GM12878 (cell line): Measurements from ENCODE around the gene GDAP2. TPM values are rescaled to one million over a fixed set of nuclear protein-coding genes. Genes with fewer than 3 reads are reported as not detected.

Experiments
- CREB1 ChIP-seq: IDR thresholded peaks from 2 replicates; pipeline ENCODE4 v1.6.1; 2012; ENCODE audit warnings: low read depth, mild to moderate bottlenecking, inconsistent platforms
- EP300 ChIP-seq, 2 experiments: fragments of 150-350 bp in 1 of 2; IDR thresholded peaks; 2 replicates each; pipeline ENCODE4 v1.6.1; 2011 to 2012; ENCODE audit warnings: low read depth in 2 of 2, low read length in 2 of 2, borderline replicate concordance in 1 of 2, improper control_type of control experiment in 1 of 2, inconsistent platforms in 1 of 2; ENCODE audit not compliant: control insufficient read depth in 1 of 2
- NFXL1 ChIP-seq: fragments of 450-650 bp; IDR thresholded peaks from 2 replicates; pipeline ENCODE4 v1.6.1; 2017; ENCODE audit warnings: antibody characterized with exemption, mild to moderate bottlenecking, borderline replicate concordance
- PML ChIP-seq: IDR thresholded peaks from 2 replicates; pipeline ENCODE4 v1.6.1; 2012; ENCODE audit warnings: low read length, inconsistent platforms
- TBL1XR1 ChIP-seq: IDR thresholded peaks from 2 replicates; pipeline ENCODE4 v1.6.1; 2012; ENCODE audit warnings: low read depth, low read length, improper control_type of control experiment
- polyA plus RNA-seq, 11 experiments: library from polyadenylated mRNA; depleted of rRNA in 4 of 11; unstranded in 6 of 11; stranded (reverse) in 5 of 11; fragments of >200 nt; fragmentation: Nextera tagmentation in 4 of 11; fragmentation: Illumina TruSeq in 1 of 11; extraction: Ambion mirVana in 4 of 11; extraction: Trizol in 1 of 11; gene quantifications; 1 replicate in 1 of 11; 2 replicates in 10 of 11; pipeline versions ENCODE4 v1.2.1 to v1.2.3, GENCODE V29; 2011 to 2016; ENCODE audit warnings: inconsistent platforms in 2 of 11, missing spikeins in 2 of 11, low read depth in 1 of 11
- total RNA-seq, 4 experiments: library from RNA; depleted of rRNA in 3 of 4; stranded (reverse); fragments of >200 nt in 3 of 4; fragmentation: Illumina TruSeq in 1 of 4; extraction: Trizol in 1 of 4; gene quantifications; 2 replicates each; pipeline versions ENCODE4 v1.2.1 to v1.2.3, GENCODE V29; 2013 to 2021
- TF ChIP-seq, protein P1 (sequence below): fragments of 150-350 bp; IDR thresholded peaks from 2 replicates; pipeline ENCODE4 v1.6.1; 2014; ENCODE audit warnings: mild to moderate bottlenecking, low read depth, low read length
- TF ChIP-seq, protein P2 (sequence below): fragments of 450-650 bp; IDR thresholded peaks from 2 replicates; pipeline ENCODE4 v1.6.1; 2016; ENCODE audit warnings: mild to moderate bottlenecking
- TF ChIP-seq, protein P3 (sequence below): IDR thresholded peaks from 2 replicates; pipeline ENCODE4 v1.6.1; 2011; ENCODE audit warnings: mild to moderate bottlenecking, low read depth, low read length, moderate library complexity; ENCODE audit not compliant: insufficient replicate concordance
- TF ChIP-seq, protein P4 (sequence below): IDR thresholded peaks from 2 replicates; pipeline ENCODE4 v1.6.1; 2011; ENCODE audit warnings: low read depth, mild to moderate bottlenecking, low read length, moderate library complexity, borderline replicate concordance; ENCODE audit errors: extremely low read depth

The GDAP2 gene
- total and polyA plus RNA-seq, 10 of the 15 experiments (the other 5 are each of a cell fraction or from before 2014, with no cell fraction given), result 2.6 to 19.2 (median 11.4) TPM

DNA sequence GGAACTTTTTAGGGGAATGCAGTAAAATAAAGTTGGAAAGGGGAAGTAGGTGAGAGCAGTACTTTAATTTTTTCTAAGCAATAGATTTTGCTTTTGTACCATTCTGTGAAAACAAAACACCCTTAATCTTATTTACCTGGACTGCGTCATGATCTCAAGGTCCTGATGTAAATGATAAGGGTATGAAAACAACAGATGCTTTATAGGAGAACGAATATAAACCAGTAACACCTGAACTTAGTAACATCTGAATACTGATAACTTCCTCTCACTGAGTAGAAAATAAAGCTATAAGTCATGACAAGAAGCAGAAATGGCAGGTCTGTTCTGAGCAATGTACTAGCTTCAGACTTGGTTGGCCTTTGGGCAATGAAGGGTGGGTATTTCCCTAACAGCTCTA, 77.7 kb downstream of the GDAP2 start (continued):
- TF ChIP-seq EP300 (IDR thresholded peaks at IDR 0.05; ENCODE audit: borderline replicate concordance in 1 of 2, control insufficient read depth in 1 of 2, low read depth in 2 of 2, low read length in 2 of 2) (no peak), TBL1XR1 (no peak), PML (no peak), NFXL1 (no peak), CREB1 (no peak)
- TF ChIP-seq, protein P1, sequence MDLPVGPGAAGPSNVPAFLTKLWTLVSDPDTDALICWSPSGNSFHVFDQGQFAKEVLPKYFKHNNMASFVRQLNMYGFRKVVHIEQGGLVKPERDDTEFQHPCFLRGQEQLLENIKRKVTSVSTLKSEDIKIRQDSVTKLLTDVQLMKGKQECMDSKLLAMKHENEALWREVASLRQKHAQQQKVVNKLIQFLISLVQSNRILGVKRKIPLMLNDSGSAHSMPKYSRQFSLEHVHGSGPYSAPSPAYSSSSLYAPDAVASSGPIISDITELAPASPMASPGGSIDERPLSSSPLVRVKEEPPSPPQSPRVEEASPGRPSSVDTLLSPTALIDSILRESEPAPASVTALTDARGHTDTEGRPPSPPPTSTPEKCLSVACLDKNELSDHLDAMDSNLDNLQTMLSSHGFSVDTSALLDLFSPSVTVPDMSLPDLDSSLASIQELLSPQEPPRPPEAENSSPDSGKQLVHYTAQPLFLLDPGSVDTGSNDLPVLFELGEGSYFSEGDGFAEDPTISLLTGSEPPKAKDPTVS, result no peak
- TF ChIP-seq, protein P2, sequence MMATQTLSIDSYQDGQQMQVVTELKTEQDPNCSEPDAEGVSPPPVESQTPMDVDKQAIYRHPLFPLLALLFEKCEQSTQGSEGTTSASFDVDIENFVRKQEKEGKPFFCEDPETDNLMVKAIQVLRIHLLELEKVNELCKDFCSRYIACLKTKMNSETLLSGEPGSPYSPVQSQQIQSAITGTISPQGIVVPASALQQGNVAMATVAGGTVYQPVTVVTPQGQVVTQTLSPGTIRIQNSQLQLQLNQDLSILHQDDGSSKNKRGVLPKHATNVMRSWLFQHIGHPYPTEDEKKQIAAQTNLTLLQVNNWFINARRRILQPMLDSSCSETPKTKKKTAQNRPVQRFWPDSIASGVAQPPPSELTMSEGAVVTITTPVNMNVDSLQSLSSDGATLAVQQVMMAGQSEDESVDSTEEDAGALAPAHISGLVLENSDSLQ, result no peak
- TF ChIP-seq, protein P3, sequence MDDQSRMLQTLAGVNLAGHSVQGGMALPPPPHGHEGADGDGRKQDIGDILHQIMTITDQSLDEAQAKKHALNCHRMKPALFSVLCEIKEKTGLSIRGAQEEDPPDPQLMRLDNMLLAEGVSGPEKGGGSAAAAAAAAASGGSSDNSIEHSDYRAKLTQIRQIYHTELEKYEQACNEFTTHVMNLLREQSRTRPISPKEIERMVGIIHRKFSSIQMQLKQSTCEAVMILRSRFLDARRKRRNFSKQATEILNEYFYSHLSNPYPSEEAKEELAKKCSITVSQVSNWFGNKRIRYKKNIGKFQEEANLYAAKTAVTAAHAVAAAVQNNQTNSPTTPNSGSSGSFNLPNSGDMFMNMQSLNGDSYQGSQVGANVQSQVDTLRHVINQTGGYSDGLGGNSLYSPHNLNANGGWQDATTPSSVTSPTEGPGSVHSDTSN, result no peak
- TF ChIP-seq, protein P4, sequence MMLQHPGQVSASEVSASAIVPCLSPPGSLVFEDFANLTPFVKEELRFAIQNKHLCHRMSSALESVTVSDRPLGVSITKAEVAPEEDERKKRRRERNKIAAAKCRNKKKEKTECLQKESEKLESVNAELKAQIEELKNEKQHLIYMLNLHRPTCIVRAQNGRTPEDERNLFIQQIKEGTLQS, result no peak
